Pancreas (tissue), 10 donors: Measurements from ENCODE around the gene OLFML1. TPM values are rescaled to one million over a fixed set of nuclear protein-coding genes. Genes with fewer than 3 reads are reported as not detected.
A peak's percentile ranks its signal among the peaks of the same experiment; 100 is the strongest.

ENCODE experiments used
- ATAC-seq, 4 donors: fragments of 200-7000 bp; cut with Tn5 transposase; one replicate each; pipeline versions ENCODE4 v1.8.0 to v1.9.1; 2020; ENCODE audit warnings: mild to moderate bottlenecking in 4 of 4, moderate library complexity in 4 of 4
- DNase-seq, 6 donors: peaks; one replicate each; pipeline ENCODE4 v3.0.0-alpha.2; 2020
- FAIRE-seq: peaks from 2 replicates; lab custom pipeline; 2012; peaks lifted over from hg19 to GRCh38; lab: Jason Lieb, UNC
- H3K27ac ChIP-seq, 4 donors: fragments of 200-600 bp; sonication (generic); 1 replicate in 3 of 4; 2 replicates in 1 of 4; pipeline versions ENCODE4 v1.5.0 to v1.8.0; 2020
- H3K27me3 ChIP-seq, 4 donors: fragments of 200-600 bp; one replicate each; pipeline ENCODE4 v1.8.0; 2021
- H3K36me3 ChIP-seq, 3 donors: fragments of 200-600 bp; sonication (generic) in 1 of 3; one replicate each; pipeline versions ENCODE4 v1.5.0 to v1.8.0; 2020 to 2021
- H3K4me1 ChIP-seq, 3 donors: fragments of 200-600 bp; one replicate each; pipeline ENCODE4 v1.8.0; 2021
- H3K4me3 ChIP-seq, 4 donors: fragments of 200-600 bp; sonication (generic) in 2 of 4; one replicate each; pipeline versions ENCODE4 v1.5.0 to v1.8.0; 2020 to 2021
- H3K9me3 ChIP-seq, 4 donors: fragments of 200-600 bp; one replicate each; pipeline ENCODE4 v1.8.0; 2021
- WGBS, 2 donors: extraction: QIAGEN DNeasy Blood & Tissue Kit; methylation state at CpG; one replicate each; pipeline ENCODE4 v1.1.7; 2013; 5-methylcytosine and 5-hydroxymethylcytosine counted together
- intact Hi-C, 3 donors: fragments of 100-400 bp; cut with DNase I; formaldehyde crosslinking; loops; one replicate each; pipeline versions ENCODE4 v1.11.1 to v1.14.2; 2022
- polyA plus RNA-seq, 2 donors: library from polyadenylated mRNA; stranded (reverse); fragments of 200-250 nt; gene quantifications; one replicate each; pipeline ENCODE4 v1.2.3, GENCODE V29; 2013
- total RNA-seq, 6 donors: library from RNA; stranded (reverse); fragmentation: NEBNext Ultra II Directional in 4 of 6; extraction: Animal tissue kit (Norgen Biotek cat#: 25700) in 4 of 6; gene quantifications; one replicate each; pipeline versions ENCODE4 v1.2.1 to v1.2.4, GENCODE V29; 2021 to 2023
- TF ChIP-seq, protein P1 (sequence below), 4 donors: fragments of 200-600 bp; sonication (generic) in 3 of 4; IDR thresholded peaks; one replicate each; pipeline versions ENCODE4 v1.5.0 to v1.8.0; 2021; ENCODE audit warnings: antibody characterized with exemption in 4 of 4
- donor health status: healthy with polysubstance abuse.
- donor health status: DM: no; HTN: no; CAD: no; lungs with moderate emphysema.
- donor health status: DM: no; HTN: no; CAD: no.
- donor health status: control.
- donor health status: control.
- donor health status: Bipolar disorder and iron deficiency.
- donor health status: DM: yes; HTN: yes; CAD: no.
- donor health status: DM: no; HTN: no; CAD: no.
- donor health status: DM: no; HTN: no; CAD: no.
- donor health status: DM: yes; HTN: yes; CAD: no.

OLFML1 gene
- total and polyA plus RNA-seq, 8 donors = 0.32 to 7.0 (median 0.99) TPM

DNA sequence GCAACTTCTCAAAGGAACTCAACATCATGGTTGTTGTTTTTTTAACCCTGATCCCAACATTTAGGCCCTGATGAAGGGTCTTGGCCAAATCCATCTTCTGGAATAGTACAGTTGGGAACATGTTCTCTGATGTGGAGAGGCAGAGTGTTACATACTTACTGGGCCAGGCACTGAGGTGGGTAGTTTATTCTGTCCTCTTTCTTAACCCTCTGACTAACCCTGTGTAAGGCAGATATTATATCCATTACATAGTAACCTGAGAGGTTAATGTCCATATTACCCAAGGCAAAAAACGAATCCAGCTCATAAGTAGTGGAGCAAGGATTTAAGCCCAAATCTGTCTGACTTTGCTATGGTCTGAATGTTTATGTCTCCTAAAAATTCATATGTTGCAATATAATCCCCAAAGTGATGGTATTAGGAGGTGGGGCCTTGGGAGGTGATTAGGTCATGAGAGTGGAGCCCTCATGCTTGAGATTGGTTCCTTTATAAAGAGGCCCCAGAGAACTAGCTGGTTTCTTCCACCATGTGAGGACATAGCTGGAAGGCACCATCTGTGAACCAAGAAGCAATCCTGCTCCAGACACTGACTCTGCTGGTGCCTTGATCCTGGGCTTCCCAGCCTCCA lies 44.8 kb downstream of the OLFML1 start:
- FAIRE-seq (no peak), ATAC-seq (no peak), DNase-seq (no peak)
- TF ChIP-seq, protein P1, sequence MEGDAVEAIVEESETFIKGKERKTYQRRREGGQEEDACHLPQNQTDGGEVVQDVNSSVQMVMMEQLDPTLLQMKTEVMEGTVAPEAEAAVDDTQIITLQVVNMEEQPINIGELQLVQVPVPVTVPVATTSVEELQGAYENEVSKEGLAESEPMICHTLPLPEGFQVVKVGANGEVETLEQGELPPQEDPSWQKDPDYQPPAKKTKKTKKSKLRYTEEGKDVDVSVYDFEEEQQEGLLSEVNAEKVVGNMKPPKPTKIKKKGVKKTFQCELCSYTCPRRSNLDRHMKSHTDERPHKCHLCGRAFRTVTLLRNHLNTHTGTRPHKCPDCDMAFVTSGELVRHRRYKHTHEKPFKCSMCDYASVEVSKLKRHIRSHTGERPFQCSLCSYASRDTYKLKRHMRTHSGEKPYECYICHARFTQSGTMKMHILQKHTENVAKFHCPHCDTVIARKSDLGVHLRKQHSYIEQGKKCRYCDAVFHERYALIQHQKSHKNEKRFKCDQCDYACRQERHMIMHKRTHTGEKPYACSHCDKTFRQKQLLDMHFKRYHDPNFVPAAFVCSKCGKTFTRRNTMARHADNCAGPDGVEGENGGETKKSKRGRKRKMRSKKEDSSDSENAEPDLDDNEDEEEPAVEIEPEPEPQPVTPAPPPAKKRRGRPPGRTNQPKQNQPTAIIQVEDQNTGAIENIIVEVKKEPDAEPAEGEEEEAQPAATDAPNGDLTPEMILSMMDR (IDR thresholded peaks at IDR 0.05) = no peak
- H3K36me3 ChIP-seq = no peaks in the 10 kb centered on the region
- 92% methylated on average over 1 of the region's 1 CpG for WGBS, 2 donors
- H3K9me3 ChIP-seq = no peaks in the 10 kb centered on the region
- intact Hi-C loops = no loop called here
- no peak overlapping the region for H3K27ac ChIP-seq
- H3K4me1 ChIP-seq = no peaks in the 10 kb centered on the region
- no peaks in the 10 kb centered on the region for H3K27me3 ChIP-seq
- H3K4me3 ChIP-seq = no peak overlapping the region

DNA sequence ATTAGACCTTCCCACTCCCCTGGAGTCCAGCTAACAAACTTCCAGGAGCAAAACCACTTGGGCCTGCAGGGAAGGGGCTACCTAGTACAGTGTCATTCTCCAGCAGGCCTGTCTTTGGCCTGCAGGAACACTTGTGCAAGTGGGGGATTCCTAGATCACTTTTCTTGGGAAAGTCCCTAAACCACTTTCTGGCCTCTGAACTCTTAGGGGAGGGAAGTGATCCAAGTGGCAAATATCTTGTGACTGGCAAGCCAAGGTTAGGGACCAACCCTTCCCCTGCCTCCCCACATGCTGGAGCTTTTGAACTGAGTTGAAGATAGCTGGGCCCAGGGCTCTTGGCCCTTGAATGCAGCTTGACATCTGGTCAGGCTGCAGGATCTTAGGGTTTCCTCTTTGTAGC lies 45.7 kb downstream of the OLFML1 start:
- Histone ChIP-seq H3K36me3 (no peaks in the 10 kb centered on the region), H3K4me1 (no peaks in the 10 kb centered on the region), H3K9me3 (no peaks in the 10 kb centered on the region), H3K27ac (no peak overlapping the region), H3K27me3 (no peaks in the 10 kb centered on the region), H3K4me3 (no peak overlapping the region)
- ATAC-seq = peak in 2 of 4 donors; percentile 58 to 80
- intact Hi-C loops = no loop called here
- TF ChIP-seq, protein P1 (IDR thresholded peaks at IDR 0.05) = no peak
- no peak for FAIRE-seq
- DNase-seq = no peak

DNA sequence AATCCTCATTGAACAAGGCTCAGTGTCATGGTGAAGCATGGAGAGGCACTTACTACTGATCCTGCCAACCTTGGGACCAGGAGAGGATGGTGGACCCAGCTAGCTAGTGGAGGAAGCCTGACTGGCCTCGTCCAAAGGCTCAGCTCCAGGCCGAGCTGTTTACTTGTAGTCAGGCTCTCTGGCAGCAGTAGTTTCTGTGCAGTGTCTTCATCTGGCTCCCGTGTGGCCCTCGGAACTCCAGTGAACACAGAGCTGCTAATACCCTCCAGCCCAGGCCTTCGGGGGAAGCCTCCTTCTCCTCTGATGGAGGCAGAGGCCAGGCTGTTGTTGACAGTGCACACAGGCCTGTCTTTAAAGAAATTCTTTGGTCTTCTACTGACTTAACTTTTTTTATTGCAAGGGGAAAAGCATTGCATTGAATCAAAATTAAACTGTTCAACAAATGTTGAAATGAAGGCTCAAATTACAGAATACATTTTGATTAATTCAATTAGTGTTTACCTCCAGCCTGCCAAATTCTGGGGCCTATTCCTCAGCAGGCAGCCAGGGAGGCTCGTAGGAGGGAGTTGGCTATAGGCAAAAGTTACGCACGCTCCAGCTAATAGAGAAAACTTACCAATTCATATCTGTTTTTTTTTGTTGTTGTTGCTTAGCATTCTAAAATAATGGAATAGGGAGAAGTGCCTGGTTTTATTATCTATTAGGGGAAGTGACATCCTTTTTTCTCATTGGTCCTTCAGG lies 47.3 kb downstream of the OLFML1 start:
- DNase-seq = no peak
- H3K27ac ChIP-seq = no peak overlapping the region
- H3K36me3 ChIP-seq = no peaks in the 10 kb centered on the region
- no peak for ATAC-seq
- 90 to 93% methylated on average over 8 of the region's 8 CpGs for WGBS, 2 donors
- H3K4me1 ChIP-seq = no peaks in the 10 kb centered on the region
- intact Hi-C loops = no loop called here
- H3K9me3 ChIP-seq = no peaks in the 10 kb centered on the region
- no peak for FAIRE-seq
- TF ChIP-seq, protein P1 (IDR thresholded peaks at IDR 0.05) = no peak
- H3K27me3 ChIP-seq = no peaks in the 10 kb centered on the region
- no peak overlapping the region for H3K4me3 ChIP-seq

DNA sequence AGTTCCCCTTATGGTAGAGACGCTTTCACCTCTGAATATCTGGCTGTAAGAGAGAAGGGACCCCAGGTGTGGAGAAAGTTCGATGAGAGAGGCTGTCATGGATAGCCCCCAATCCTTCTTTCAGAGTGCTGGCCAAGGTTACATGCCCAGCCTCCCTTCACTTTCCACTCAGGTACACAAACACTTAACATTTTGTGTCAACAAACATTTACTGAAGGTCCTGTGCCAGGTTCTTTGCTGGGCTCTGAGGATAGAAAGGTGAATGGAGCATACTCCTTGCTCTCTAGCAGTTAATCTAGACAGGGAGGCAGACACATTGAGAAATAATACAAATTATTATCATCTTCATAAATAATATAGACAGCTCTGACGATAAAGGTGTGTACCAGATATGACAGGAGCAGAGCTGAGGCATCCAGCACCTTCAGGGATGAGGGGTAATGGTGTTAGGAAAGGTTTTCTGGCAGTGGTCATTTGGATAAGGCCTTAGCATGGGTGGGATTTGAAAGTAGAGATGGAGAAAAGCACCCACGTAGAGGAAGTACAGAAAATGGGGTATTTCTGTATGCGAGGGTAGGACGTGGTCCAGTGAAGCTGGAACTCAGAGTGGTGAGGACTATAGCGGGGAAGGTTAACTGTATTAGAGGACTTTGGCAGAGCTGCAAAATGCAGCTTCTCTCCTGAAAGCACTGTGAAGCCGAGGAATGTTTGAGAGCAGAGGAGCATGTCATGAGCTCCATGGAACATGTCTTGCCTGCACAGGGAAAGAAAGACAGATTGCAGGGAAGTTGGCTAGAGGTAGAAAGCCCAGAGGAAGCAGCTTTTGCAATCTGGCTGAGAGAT lies 48.1 kb downstream of the OLFML1 start:
- H3K36me3 ChIP-seq = no peaks in the 10 kb centered on the region
- TF ChIP-seq, protein P1 (IDR thresholded peaks at IDR 0.05) = no peak
- 74 to 76% methylated on average over 8 of the region's 8 CpGs for WGBS, 2 donors
- no peak overlapping the region for H3K4me3 ChIP-seq
- DNase-seq (no peak), ATAC-seq (peak in 2 of 4 donors; percentile 38 to 44), FAIRE-seq (no peak)
- intact Hi-C loops = no loop called here
- H3K4me1 ChIP-seq = no peaks in the 10 kb centered on the region
- no peaks in the 10 kb centered on the region for H3K9me3 ChIP-seq
- H3K27me3 ChIP-seq = no peaks in the 10 kb centered on the region
- H3K27ac ChIP-seq = no peak overlapping the region
